MM.1S (cell line): ENCODE results near the gene SLC9A2.

Source experiments
- CTCF ChIP-seq: fragments of 300-600 bp; sonication (generic); IDR thresholded peaks from 2 replicates; pipeline ENCODE4 v1.5.1; 2016; ENCODE audit warnings: antibody characterized with exemption, low read length, mixed read lengths
- EZH2phosphoT487 ChIP-seq: fragments of 300-600 bp; sonication (generic); IDR thresholded peaks from 2 replicates; pipeline ENCODE4 v1.6.1; 2018; ENCODE audit warnings: antibody characterized with exemption, low read length

DNA sequence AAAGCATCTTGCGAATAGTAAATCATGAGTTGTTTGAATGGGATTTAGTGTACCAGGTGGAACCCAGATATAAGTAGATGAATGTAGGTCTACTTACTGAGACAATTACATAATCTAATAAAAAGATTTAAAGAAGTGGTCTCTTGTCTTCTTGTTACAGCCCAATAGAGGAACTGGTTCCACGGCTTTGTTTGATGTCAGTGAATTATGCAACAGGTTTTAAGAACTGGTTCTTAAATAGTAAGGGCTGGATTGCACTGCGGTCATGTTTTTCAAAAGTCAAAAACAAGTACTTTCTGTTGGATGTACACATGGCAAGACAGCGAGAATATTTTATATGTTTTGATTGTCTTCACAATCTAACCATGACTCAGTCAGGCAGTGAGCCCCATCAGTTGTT is 15.4 kb upstream of the SLC9A2 start:
- TF ChIP-seq CTCF = no peak
- TF ChIP-seq EZH2phosphoT487 = no peak
